Neuron (in vitro differentiated cells): ENCODE measurements around the gene TNFAIP1.

ENCODE experiments used
- H2AFZ ChIP-seq: one replicate; pipeline ENCODE4 v1.6.1; 2013; ENCODE audit warnings: low read depth, mild to moderate bottlenecking, inconsistent platforms, low read length, moderate library complexity
- H3K27me3 ChIP-seq: one replicate; pipeline ENCODE4 v1.6.1; 2013; ENCODE audit warnings: low read length; ENCODE audit not compliant: insufficient read depth
- H3K36me3 ChIP-seq: one replicate; pipeline ENCODE4 v1.6.1; 2013; ENCODE audit warnings: low read length; ENCODE audit not compliant: insufficient read depth
- H3K4me1 ChIP-seq: one replicate; pipeline ENCODE4 v1.6.1; 2013; ENCODE audit warnings: low read length; ENCODE audit not compliant: insufficient read depth
- H3K4me3 ChIP-seq: 2 replicates; pipeline ENCODE4 v1.5.1; 2013; ENCODE audit warnings: mild to moderate bottlenecking, low read length, moderate library complexity
- H3K9me3 ChIP-seq: one replicate; pipeline ENCODE4 v1.6.1; 2013; ENCODE audit warnings: low read length

Gene TNFAIP1

GRCh38 chr17:28391401-28391800 is 55.8 kb downstream of the TNFAIP1 start:
- H3K9me3 ChIP-seq: no peaks in the 10 kb centered on the region
- no peak overlapping the region for H3K4me3 ChIP-seq
- no peaks in the 10 kb centered on the region for H3K4me1 ChIP-seq
- no peak overlapping the region for H2AFZ ChIP-seq
- H3K36me3 ChIP-seq: peaks cover 74% of the 10 kb centered on the region
- no peaks in the 10 kb centered on the region for H3K27me3 ChIP-seq

GRCh38 chr17:28392491-28392890 is 56.9 kb downstream of the TNFAIP1 start:
- peaks cover 76% of the 10 kb centered on the region for H3K36me3 ChIP-seq
- no peaks in the 10 kb centered on the region for H3K9me3 ChIP-seq
- no peak overlapping the region for H2AFZ ChIP-seq
- H3K27me3 ChIP-seq: no peaks in the 10 kb centered on the region
- H3K4me3 ChIP-seq: no peak overlapping the region
- no peaks in the 10 kb centered on the region for H3K4me1 ChIP-seq

- Histone ChIP-seq H2AFZ (no peak overlapping the region), H3K9me3 (no peaks in the 10 kb centered on the region), H3K4me1 (no peaks in the 10 kb centered on the region), H3K4me3 (no peak overlapping the region), H3K27me3 (no peaks in the 10 kb centered on the region), H3K36me3 (peaks cover 65% of the 10 kb centered on the region)
Observed at GRCh38 chr17:28394337-28395116, 59.0 kb downstream of the TNFAIP1 start.

DNA sequence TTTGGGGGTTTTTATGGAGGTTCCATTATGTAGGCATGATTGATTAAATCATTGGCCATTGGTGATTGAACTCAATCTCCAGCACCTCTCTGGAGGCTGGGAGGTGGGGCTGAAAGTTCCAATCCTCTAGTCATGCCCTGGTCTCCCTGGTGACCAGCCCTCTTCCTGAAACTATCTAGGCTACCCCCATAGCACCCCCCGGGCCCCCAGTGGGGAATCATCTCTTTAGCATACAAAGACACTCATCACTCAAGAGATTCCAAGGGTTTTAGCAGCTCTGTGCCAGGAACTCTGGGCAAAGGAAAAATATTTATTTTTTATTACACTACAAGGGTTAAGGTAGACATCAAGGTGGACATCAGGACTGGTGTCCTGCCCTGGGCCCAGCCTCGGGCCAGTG is 59.9 kb downstream of the TNFAIP1 start:
- Histone ChIP-seq H3K27me3 (no peaks in the 10 kb centered on the region), H3K4me1 (no peaks in the 10 kb centered on the region), H3K4me3 (no peak overlapping the region), H2AFZ (no peak overlapping the region), H3K9me3 (no peaks in the 10 kb centered on the region), H3K36me3 (peaks cover 59% of the 10 kb centered on the region)

DNA sequence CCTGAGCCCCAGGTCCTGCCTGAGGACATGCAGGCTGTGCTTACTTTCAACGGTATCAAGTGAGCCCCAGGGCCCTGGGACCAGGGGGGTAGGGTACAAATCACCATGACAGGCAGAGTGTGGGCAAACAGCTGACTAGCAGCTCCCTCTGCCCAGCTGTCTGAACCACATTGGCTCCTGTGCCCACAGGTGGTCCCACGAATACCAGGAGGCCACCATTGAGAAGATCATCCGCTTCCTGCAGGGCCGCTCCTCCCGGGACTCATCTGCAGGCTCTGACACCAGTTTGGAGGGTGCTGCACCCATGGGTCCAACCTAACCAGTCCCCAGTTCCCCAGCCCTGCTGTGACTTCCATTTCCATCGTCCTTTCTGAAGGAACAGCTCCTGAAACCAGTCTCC is 60.4 kb downstream of the TNFAIP1 start:
- H3K4me3 ChIP-seq: no peak overlapping the region
- H2AFZ ChIP-seq: no peak overlapping the region
- no peaks in the 10 kb centered on the region for H3K27me3 ChIP-seq
- no peaks in the 10 kb centered on the region for H3K4me1 ChIP-seq
- H3K9me3 ChIP-seq: no peaks in the 10 kb centered on the region
- peaks cover 54% of the 10 kb centered on the region for H3K36me3 ChIP-seq
